H7 (cell line): ENCODE data around the gene RPS25. TPM values are rescaled to one million over a fixed set of nuclear protein-coding genes. Genes with fewer than 3 reads are reported as not detected.
A peak's percentile ranks its signal among the peaks of the same experiment; 100 is the strongest.
"Not testable (repeated sequence)": the region's sequence is repeated elsewhere in the genome, so short reads cannot be mapped to it uniquely, and the experiment has no call there.

ENCODE experiments used
- DNase-seq: peaks from one replicate; pipeline ENCODE4 v3.0.0; 2012
- H3K27me3 ChIP-seq: 2 replicates; pipeline ENCODE4 v1.6.0; 2011; ENCODE audit warnings: mild to moderate bottlenecking, low read length; ENCODE audit not compliant: control insufficient read depth, insufficient read depth
- H3K36me3 ChIP-seq: replicated peaks from 2 replicates; pipeline ENCODE4 v1.5.1; 2011; ENCODE audit warnings: low read length; ENCODE audit not compliant: control insufficient read depth, insufficient read depth
- H3K4me3 ChIP-seq: 2 replicates; pipeline ENCODE4 v1.5.1; 2011; ENCODE audit warnings: low read depth, mild to moderate bottlenecking, control low read depth, low read length, moderate library complexity; ENCODE audit not compliant: insufficient read depth
- total RNA-seq: library from RNA; depleted of rRNA; stranded (reverse); fragments of >200 nt; shearing (Covaris generic); gene quantifications from 2 replicates; pipeline ENCODE4 v1.2.3, GENCODE V29; 2014

The RPS25 gene
- total RNA-seq, 1 experiment from 2014 or later: 881 TPM

GRCh38 chr11:119015054-119015611 is 3.0 kb downstream of the RPS25 start:
- Histone ChIP-seq H3K27me3 (no peaks in the 10 kb centered on the region), H3K36me3 (peaks cover 47% of the 10 kb centered on the region), H3K4me3 (no peak overlapping the region)
- peak; percentile 45 for DNase-seq

DNA sequence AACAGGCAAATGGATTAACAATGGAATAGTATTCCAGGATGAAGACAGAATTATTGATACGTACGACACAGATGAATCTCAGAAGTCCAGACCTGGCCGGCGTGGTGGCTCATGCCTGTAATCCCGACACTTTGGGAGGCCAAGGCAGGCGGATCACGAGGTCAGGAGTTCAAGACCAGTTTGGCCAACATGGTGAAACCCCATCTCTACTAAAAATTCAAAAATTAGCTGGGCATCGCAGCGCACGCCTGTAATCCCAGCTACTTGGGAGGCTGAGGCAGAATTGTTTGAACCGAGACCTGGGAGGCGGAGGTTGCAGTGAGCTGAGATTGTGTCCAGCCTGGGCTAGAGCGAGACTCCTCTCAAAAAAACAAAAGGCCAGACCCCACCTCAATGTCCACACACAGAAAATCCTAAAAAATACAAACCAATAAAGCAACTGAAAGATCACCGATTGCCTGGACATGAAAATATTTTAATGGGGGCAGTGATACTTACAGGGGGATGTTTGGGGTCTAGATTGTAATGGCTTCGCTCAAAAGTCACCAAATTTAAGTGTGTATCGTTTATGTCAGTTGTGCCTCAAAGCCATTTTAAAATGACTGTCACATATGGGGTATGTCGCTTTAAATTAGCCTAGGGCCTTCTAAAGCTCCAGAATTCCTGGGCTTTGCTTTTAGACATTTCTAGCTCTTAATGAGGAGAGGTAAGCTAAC is 3.8 kb downstream of the RPS25 start:
- Histone ChIP-seq H3K27me3 (no peaks in the 10 kb centered on the region), H3K4me3 (no peak overlapping the region), H3K36me3 (peaks cover 46% of the 10 kb centered on the region)
- DNase-seq: peak; percentile 12

GRCh38 chr11:119012629-119013170 is 5.4 kb downstream of the RPS25 start:
- Histone ChIP-seq H3K36me3 (peaks cover 46% of the 10 kb centered on the region), H3K4me3 (no peak overlapping the region), H3K27me3 (no peaks in the 10 kb centered on the region)
- DNase-seq: peak; percentile 17

GRCh38 chr11:119011476-119012053 is 6.6 kb downstream of the RPS25 start:
- Histone ChIP-seq H3K4me3 (no peak overlapping the region), H3K36me3 (peaks cover 41% of the 10 kb centered on the region), H3K27me3 (no peaks in the 10 kb centered on the region)
- peak; percentile 43 for DNase-seq

GRCh38 chr11:119006656-119007055 is 11.5 kb downstream of the RPS25 start:
- Histone ChIP-seq H3K4me3 (no peak overlapping the region), H3K27me3 (no peaks in the 10 kb centered on the region), H3K36me3 (peaks cover 13% of the 10 kb centered on the region)
- DNase-seq: no peak

DNA sequence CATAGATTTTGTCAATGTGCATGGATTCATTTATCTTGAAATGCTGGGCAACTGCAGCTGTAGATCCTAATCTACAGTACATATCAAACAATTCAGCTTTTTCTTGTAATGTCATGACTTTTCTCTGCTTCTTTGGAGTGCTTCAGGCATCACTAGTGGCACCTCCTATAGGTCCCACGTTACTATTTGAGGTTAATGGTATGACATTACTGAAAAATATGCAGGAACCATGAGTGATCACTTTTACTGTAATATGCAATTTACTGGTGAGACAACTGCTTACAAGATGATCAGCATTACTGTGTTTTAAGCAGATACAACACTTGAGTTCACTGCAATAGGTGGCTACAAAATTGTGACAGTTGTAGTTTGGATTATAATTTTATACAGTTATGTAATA is 17.2 kb downstream of the RPS25 start:
- Histone ChIP-seq H3K36me3 (peaks cover 8% of the 10 kb centered on the region), H3K27me3 (no peaks in the 10 kb centered on the region), H3K4me3 (no peak overlapping the region)
- DNase-seq: no peak

DNA sequence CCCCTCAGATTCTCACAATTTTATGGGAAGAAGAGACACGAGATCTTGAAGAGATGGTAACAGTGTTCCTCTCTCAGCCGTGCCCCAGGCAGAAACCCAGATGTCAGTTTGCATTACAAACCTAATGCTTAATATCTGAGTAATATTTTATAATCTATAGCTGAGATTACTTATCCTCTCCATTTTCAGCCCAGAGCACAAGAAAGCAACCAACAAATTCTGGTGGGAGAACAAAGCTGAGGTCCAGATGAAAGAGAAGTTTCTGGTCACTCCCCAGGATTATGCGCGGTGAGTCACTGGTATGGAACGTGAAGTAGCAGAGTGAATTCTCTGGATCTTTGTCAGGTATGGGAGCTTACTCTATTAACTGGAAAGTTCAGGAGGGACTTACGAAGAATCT is 19.3 kb downstream of the RPS25 start:
- no peaks in the 10 kb centered on the region for H3K27me3 ChIP-seq
- peaks cover 4% of the 10 kb centered on the region for H3K36me3 ChIP-seq
- peak; percentile 77 for DNase-seq
- peak overlapping the region; percentile 97 for H3K4me3 ChIP-seq

DNA sequence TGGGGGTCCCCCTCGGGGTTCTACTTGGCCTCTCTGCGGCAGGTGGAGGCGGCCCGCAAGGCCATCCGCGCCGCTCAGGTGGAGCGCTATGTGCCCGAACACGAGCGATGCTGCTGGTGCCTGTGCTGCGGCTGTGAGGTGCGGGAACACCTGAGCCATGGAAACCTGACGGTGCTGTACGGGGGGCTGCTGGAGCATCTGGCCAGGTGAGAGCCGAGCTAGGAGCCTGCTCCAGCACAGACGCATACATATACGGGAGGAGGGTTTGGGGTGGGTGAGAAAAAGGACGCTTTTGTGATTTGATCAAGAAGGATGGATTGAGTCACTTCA is 19.8 kb downstream of the RPS25 start:
- Histone ChIP-seq H3K4me3 (peak overlapping the region; percentile 97), H3K36me3 (peaks cover 4% of the 10 kb centered on the region), H3K27me3 (no peaks in the 10 kb centered on the region)
- DNase-seq: no peak

DNA sequence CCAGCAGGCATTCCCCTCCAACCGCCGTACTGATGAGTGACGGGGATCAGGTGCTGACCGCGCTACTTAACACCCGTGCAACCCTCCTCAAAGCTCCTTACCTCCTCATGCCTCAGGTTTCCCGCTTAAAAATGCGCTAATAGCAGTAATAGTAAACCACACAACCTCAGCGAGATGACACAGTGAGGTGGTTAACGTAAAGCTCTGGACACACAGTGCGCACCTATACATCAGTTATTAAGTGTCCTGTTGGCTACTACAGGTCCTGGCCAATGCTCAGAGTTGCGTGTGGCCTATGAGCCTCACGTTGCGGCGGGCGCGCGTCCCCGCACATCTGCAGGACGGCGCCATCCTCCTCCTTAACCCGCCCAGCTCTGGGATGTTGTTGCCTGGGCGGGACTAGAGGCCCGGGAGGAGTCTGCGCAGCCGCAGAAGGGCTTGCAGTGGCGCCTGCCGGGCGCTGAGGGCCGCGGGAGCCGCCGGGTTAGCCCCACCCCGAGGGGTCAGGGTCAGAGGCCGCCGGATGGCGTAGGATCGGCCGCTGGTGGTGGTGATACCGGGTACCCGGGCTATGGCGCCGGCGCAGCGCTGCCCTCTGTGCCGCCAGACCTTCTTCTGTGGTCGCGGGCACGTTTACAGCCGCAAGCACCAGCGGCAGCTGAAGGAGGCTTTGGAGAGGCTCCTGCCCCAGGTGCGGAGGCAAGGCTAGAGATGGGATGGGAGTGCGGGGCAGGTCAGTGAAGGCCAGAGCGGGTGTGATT is 20.3 kb downstream of the RPS25 start, which contains the start of gene CENATAC:
TSS of gene CENATAC (plus strand) at position 512 of the 761 bp plus-strand sequence. CDS start at position 572, 60 bp downstream.
- Histone ChIP-seq H3K36me3 (peaks cover 3% of the 10 kb centered on the region), H3K27me3 (no peaks in the 10 kb centered on the region), H3K4me3 (peak within 1 kb of the TSS; percentile 97)
- DNase-seq: peak; percentile 100

DNA sequence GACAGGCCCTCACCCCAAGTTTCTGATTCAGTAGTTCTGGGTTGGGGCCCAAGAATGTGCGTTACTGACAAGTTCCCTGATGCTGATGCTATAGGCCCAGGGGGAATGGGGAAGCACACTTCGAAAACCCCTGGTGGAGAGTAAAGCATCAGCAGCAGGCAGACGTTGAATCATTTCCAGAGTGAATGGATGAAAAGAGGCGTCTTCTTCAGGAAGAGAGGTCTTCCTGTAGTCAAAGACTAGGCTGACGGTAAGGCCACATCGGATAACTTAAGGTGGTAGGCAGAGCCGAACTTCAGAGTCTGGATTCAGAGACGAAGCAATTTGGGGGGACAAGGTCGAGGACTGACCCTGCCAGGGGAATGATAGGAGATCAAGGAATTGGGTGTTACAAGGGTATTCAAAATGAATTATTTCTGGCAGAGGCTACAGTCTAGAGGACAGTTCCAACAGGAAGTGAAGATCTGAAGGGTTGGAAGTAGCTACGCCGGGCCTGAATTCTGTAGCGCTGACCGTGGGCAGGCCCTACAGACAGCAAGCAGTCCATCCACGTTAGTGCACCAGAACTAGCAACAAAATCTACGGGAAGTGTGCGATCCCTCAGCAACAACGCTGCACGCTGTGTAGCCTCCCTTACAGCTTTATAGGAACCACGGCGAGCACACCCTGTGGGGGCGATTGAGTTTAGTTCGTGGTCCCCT is 21.1 kb downstream of the RPS25 start:
- Histone ChIP-seq H3K27me3 (no peaks in the 10 kb centered on the region), H3K36me3 (peaks cover 3% of the 10 kb centered on the region), H3K4me3 (peak overlapping the region; percentile 97)
- DNase-seq: peak; percentile 66

DNA sequence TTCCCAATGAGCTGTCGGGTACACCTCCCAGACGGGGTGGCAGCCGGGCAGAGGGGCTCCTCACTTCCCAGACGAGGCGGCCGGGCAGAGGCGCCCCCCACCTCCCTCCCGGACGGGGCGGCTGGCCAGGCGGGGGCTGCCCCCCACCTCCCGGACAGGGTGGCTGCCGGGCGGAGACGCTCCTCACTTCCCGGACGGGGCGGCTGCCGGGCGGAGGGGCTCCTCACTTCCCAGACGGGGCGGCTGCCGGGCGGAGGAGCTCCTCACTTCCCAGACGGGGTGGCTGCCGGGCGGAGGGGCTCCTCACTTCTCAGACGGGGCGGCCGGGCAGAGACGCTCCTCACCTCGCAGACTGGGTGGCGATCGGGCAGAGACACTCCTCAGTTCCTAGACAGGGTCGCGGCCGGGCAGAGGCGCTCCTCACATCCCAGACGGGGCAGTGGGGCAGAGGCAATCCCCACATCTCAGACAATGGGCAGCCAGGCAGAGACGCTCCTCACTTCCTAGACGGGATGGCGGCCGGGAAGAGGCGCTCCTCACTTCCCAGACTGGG is 26.6 kb downstream of the RPS25 start:
- not testable (repeated sequence) for H3K36me3 ChIP-seq, DNase-seq, H3K4me3 ChIP-seq

GRCh38 chr11:118988280-118988679 is 29.9 kb downstream of the RPS25 start:
- Histone ChIP-seq H3K4me3 (no peak overlapping the region), H3K36me3 (no peaks in the 10 kb centered on the region), H3K27me3 (no peaks in the 10 kb centered on the region)
- DNase-seq: no peak

More for the DNA sequence above, 26.6 kb downstream of the RPS25 start:
- not testable (repeated sequence) for H3K27me3 ChIP-seq

DNA sequence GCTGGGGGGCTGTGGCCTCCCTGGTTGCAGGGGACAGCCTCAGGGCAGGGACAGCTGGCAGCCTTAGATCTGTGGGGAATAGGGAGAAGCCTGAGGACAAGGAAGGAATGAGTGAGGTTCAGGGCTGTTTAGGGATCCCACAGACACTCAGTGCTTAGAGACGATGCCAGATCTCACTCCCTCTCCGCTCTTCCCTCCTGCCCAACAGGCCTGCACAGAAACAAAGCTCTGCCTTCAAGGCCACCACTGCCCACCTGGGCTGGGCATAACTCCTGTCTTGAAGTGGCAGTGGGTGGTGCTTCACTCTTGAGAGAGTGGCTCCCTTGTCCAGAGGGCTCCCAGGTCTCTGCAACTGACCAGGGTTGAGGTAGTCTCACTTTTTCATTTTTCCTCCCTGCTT is 33.3 kb downstream of the RPS25 start:
- DNase-seq: no peak
- Histone ChIP-seq H3K4me3 (no peak overlapping the region), H3K36me3 (no peaks in the 10 kb centered on the region), H3K27me3 (peaks cover 3% of the 10 kb centered on the region)

- not testable (repeated sequence) for DNase-seq, H3K4me3 ChIP-seq, H3K36me3 ChIP-seq, H3K27me3 ChIP-seq
Measured at GRCh38 chr11:118984337-118984736, 33.8 kb downstream of the RPS25 start.
